Heart right ventricle (tissue), 16 donors: Measurements from ENCODE around the gene SPAG8. TPM values are rescaled to one million over a fixed set of nuclear protein-coding genes. Genes with fewer than 3 reads are reported as not detected.

Experiments used
- ATAC-seq, 8 donors: fragments of 200-7000 bp; cut with Tn5 transposase; one replicate each; pipeline ENCODE4 v1.9.1; 2020; ENCODE audit warnings: mild to moderate bottlenecking in 8 of 8, moderate library complexity in 8 of 8, moderate number of reproducible peaks in 1 of 8
- DNase-seq, 2 donors: peaks; one replicate each; pipeline ENCODE4 v3.0.0-alpha.2; 2020
- H3K27ac ChIP-seq, 10 donors: fragments of 200-600 bp; sonication (generic) in 2 of 10; one replicate each; pipeline versions ENCODE4 v1.5.0 to v1.8.0; 2020 to 2022; ENCODE audit warnings: mild to moderate bottlenecking in 3 of 10
- H3K27me3 ChIP-seq, 7 donors: fragments of 200-600 bp; one replicate each; pipeline ENCODE4 v1.8.0; 2021 to 2022; ENCODE audit warnings: mild to moderate bottlenecking in 2 of 7
- H3K36me3 ChIP-seq, 9 donors: fragments of 200-600 bp; sonication (generic) in 1 of 9; one replicate each; pipeline versions ENCODE4 v1.5.0 to v1.8.0; 2020 to 2022; ENCODE audit warnings: mild to moderate bottlenecking in 2 of 9
- H3K4me1 ChIP-seq, 9 donors: fragments of 200-600 bp; sonication (generic) in 1 of 9; one replicate each; pipeline versions ENCODE4 v1.5.0 to v1.8.0; 2020 to 2022; ENCODE audit warnings: mild to moderate bottlenecking in 4 of 9
- H3K4me3 ChIP-seq, 10 donors: fragments of 200-600 bp; sonication (generic) in 2 of 10; one replicate each; pipeline versions ENCODE4 v1.5.0 to v1.8.0; 2020 to 2022; ENCODE audit warnings: mild to moderate bottlenecking in 7 of 10, moderate library complexity in 2 of 10
- H3K9me3 ChIP-seq, 11 donors: fragments of 200-600 bp in 10 of 11; sonication (generic) in 2 of 11; one replicate each; pipeline versions ENCODE4 v1.5.0 to v1.8.0; 2013 to 2022; ENCODE audit warnings: mild to moderate bottlenecking in 2 of 11, control low read depth in 1 of 11, moderate library complexity in 1 of 11
- WGBS, 2 donors: extraction: QIAGEN DNeasy Blood & Tissue Kit; methylation state at CpG; one replicate each; pipeline ENCODE4 v1.1.7; 2013; ENCODE audit warnings: inconsistent platforms in 1 of 2; 5-methylcytosine and 5-hydroxymethylcytosine counted together
- intact Hi-C, 10 donors: fragments of 100-400 bp; cut with DNase I; formaldehyde crosslinking; loops; one replicate each; pipeline versions ENCODE4 v1.11.1 to v1.14.2; 2022
- polyA plus RNA-seq, 2 donors: library from polyadenylated mRNA; stranded (reverse); fragments of 200-250 nt; gene quantifications; one replicate each; pipeline ENCODE4 v1.2.3, GENCODE V29; 2013
- total RNA-seq, 10 donors: library from RNA; stranded (reverse); fragmentation: NEBNext Ultra II Directional in 3 of 10; extraction: Animal tissue kit (Norgen Biotek cat#: 25700) in 3 of 10; gene quantifications; one replicate each; pipeline versions ENCODE4 v1.2.1 to v1.2.4, GENCODE V29; 2021 to 2023
- TF ChIP-seq, protein P1 (sequence below), 9 donors: fragments of 200-600 bp; sonication (generic) in 2 of 9; IDR thresholded peaks; one replicate each; pipeline versions ENCODE4 v1.5.0 to v1.8.0; 2021 to 2022; ENCODE audit warnings: antibody characterized with exemption in 9 of 9, mild to moderate bottlenecking in 5 of 9, moderate library complexity in 1 of 9
- donor health status: Arrhythmogenic right ventricular cardiomyopathy.
- donor health status: ischemic (EF 13 %, LVEDD 7.1; RV severe dilation, severe dysfunction).
- donor health status: healthy with polysubstance abuse.
- donor health status: DM: no; HTN: yes; CAD: no.
- donor health status: DM: no; HTN: no; CAD: no.
- donor health status: ischemic (EF 25% LVEDD 6.9; RV normal size, moderate dysfunction).
- donor health status: ischemic (EF 25% LVEDD 5.7; RV mildly dilated, moderate dysfunction).
- donor health status: healthy.
- donor health status: DM: yes; HTN: yes; CAD: no.
- donor health status: Ischemic cardiomyopathy.
- donor health status: ischemic (EF 35%, LVEDD 5.7; RV mildly dilated, moderate dysfunction).
- donor health status: nonischemic (EF 11% LVEDD 7.7; RV severe dilation, severe dysfunction).
- donor health status: DM: yes; HTN: yes; CAD: no.
- donor health status: PGD.
- donor health status: ischemic (EF 29% LVEDD 5.4; RV normal size, mild dysfunction).
- donor health status: nonischemic (EF 23%, LVEDD 6.1; RV moderate dilation, normal function).

Gene SPAG8
- total and polyA plus RNA-seq, 12 donors, result 0.84 to 6.0 (median 2.9) TPM

DNA sequence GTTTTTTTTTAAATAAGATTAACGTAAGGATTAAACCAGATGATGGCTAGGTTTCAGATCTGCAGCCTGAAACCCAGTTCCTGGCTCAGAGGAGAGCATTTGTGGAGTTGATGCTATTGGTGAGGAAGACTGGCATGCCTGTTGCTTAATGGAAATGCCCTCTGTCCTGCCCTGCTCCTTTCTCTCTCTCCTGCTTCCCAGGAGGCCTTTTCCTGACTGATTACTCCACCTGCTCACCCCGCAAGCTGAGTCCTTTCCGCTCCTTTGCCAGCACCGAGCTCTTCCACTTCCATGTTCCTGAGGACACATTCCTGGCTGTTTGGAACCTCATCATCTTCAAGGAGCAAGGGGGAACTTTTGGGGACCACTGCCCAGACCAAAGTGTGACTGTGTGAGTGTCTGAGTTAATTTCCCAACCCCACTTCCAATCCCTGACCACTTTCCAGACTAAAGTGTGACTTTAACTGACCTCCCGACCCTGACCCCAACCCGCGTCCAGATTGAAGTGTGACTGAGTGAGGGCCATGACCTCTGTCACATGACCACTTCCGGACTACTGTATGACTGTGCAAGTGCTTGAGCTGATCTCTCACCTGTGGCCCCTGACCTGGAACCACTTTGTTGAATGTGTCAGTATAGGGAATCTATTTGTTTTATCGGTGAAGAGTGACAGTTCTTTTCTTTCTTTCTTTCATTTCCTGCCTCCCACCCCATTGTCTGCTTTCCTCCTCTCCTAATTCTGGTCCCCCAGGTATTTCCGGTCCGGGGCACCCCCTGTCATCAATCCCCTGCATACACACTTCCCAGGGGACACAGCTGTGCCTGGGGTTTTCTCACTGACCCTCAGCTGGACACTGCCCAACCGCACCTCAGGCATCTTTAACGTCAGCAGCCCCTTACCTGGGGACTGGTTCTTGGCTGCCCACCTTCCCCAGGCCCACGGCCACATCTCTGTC is 22.5 kb upstream of the SPAG8 start:
- peaks cover 4 to 47% (median 42%) of the 10 kb centered on the region in 9 donors for H3K4me1 ChIP-seq
- TF ChIP-seq, protein P1, sequence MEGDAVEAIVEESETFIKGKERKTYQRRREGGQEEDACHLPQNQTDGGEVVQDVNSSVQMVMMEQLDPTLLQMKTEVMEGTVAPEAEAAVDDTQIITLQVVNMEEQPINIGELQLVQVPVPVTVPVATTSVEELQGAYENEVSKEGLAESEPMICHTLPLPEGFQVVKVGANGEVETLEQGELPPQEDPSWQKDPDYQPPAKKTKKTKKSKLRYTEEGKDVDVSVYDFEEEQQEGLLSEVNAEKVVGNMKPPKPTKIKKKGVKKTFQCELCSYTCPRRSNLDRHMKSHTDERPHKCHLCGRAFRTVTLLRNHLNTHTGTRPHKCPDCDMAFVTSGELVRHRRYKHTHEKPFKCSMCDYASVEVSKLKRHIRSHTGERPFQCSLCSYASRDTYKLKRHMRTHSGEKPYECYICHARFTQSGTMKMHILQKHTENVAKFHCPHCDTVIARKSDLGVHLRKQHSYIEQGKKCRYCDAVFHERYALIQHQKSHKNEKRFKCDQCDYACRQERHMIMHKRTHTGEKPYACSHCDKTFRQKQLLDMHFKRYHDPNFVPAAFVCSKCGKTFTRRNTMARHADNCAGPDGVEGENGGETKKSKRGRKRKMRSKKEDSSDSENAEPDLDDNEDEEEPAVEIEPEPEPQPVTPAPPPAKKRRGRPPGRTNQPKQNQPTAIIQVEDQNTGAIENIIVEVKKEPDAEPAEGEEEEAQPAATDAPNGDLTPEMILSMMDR (IDR thresholded peaks at IDR 0.05), result no peak
- peaks cover 0 to 31% (median 0%) of the 10 kb centered on the region in 7 donors for H3K27me3 ChIP-seq
- 85% methylated on average over 14 of the region's 14 CpGs for WGBS, 2 donors
- no peak overlapping the region for H3K4me3 ChIP-seq
- H3K9me3 ChIP-seq, result no peaks in the 10 kb centered on the region
- peaks cover 0 to 11% (median 0%) of the 10 kb centered on the region in 9 donors for H3K36me3 ChIP-seq
- ATAC-seq (no peak), DNase-seq (no peak)
- intact Hi-C loops, result loop anchor here in 1 of 10 donors (5.0 kb wide), 1 partner anchor 38 kb away; the partner anchor contains the start of gene OR13J1
- H3K27ac ChIP-seq, result peak overlapping the region in 3 of 10 donors; percentile 8 to 12 (median 11)

DNA sequence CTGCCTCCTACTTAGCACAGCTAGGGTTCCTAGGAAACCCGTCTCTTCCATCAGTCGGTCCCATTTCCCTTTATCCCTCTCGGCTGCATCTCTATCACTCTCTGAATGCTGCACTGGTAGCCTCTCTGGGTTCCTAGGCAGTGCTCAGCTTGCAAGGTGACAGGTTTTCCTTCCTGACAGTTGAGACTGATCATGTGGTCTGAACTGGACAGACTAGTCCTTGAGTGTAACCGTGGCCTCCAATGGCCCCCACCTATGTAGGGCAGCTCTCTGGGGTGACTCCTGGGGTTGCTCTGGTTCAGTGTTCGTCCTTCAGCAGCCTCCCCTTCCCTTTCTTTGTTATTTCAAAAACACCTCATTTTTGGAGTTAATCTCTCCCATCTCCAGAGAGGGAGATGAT is 20.8 kb upstream of the SPAG8 start:
- Histone ChIP-seq H3K4me1 (peaks cover 4 to 53% (median 48%) of the 10 kb centered on the region in 9 donors), H3K27me3 (peaks cover 0 to 14% (median 0%) of the 10 kb centered on the region in 7 donors), H3K9me3 (no peaks in the 10 kb centered on the region), H3K4me3 (no peak overlapping the region), H3K27ac (peak overlapping the region in 9 of 10 donors; percentile 3 to 75 (median 60)), H3K36me3 (peaks cover 0 to 11% (median 0%) of the 10 kb centered on the region in 9 donors)
- intact Hi-C loops, result loop anchor here in 1 of 10 donors (5.0 kb wide), 1 partner anchor 39 kb away; the partner anchor contains the start of gene OR13J1
- TF ChIP-seq, protein P1 (IDR thresholded peaks at IDR 0.05), result no peak
- DNase-seq (no peak), ATAC-seq (no peak)
- 71 to 77% methylated on average over 5 of the region's 5 CpGs for WGBS, 2 donors

- DNase-seq, result no peak
- Histone ChIP-seq H3K36me3 (peaks cover 0 to 11% (median 0%) of the 10 kb centered on the region in 9 donors), H3K9me3 (no peaks in the 10 kb centered on the region), H3K27me3 (no peaks in the 10 kb centered on the region), H3K4me1 (peaks cover 4 to 58% (median 52%) of the 10 kb centered on the region in 9 donors), H3K27ac (no peak overlapping the region), H3K4me3 (no peak overlapping the region)
- intact Hi-C loops, result loop anchor here in 1 of 10 donors (5.0 kb wide), 1 partner anchor 41 kb away; the partner anchor contains the start of gene OR13J1
- WGBS, 2 donors, result 81 to 82% methylated on average over 4 of the region's 4 CpGs
- ATAC-seq, result no peak
- TF ChIP-seq, protein P1 (IDR thresholded peaks at IDR 0.05), result no peak
Measured at GRCh38 chr9:35831040-35831439, 19.0 kb upstream of the SPAG8 start.

DNA sequence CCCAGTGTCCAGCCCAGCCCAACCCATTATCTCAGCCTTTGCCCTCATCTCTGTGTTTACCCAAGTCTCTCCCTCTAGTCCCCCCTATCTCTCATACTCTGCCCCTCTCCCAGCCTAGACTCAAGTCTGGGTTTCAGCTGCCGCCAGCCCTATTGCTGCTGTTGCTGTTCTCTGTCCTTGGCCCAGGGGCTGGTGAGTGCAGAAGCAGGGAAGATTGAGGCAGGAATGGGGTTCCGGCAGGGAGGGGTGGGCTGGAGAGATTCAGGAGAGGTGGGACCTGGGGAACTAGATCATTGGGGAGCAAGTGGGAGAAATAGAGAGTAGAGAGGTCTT is 17.7 kb upstream of the SPAG8 start:
- WGBS, 2 donors, result 37 to 52% methylated on average over 2 of the region's 2 CpGs

More for the DNA sequence above, 17.7 kb upstream of the SPAG8 start:
- no peaks in the 10 kb centered on the region for H3K9me3 ChIP-seq
- no peak for ATAC-seq
- peaks cover 4 to 58% (median 44%) of the 10 kb centered on the region in 9 donors for H3K4me1 ChIP-seq
- H3K27me3 ChIP-seq, result no peaks in the 10 kb centered on the region
- peak overlapping the region; percentile 91 to 98 (median 96) for H3K27ac ChIP-seq
- no peak for DNase-seq
- peak overlapping the region; percentile 70 to 87 (median 82) for H3K4me3 ChIP-seq
- intact Hi-C loops, result loop anchor here in 8 of 10 donors (2.0 to 5.0 kb wide), 6 partner anchors 37 to 172 kb away; partner anchors contain the start of genes NPR2 (in 3 of the 8), CCDC107 (in 1 of the 8), CREB3 (in 1 of the 8) and OR13J1 (in 1 of the 8)
- TF ChIP-seq, protein P1 (IDR thresholded peaks at IDR 0.05), result no peak
- no peaks in the 10 kb centered on the region for H3K36me3 ChIP-seq
